GM18909 (cell line): ENCODE results near the gene CTTNBP2.
A peak's percentile ranks its signal among the peaks of the same experiment; 100 is the strongest.

Experiments
- ATAC-seq: cut with Tn5 transposase; IDR thresholded peaks from one replicate; pipeline ENCODE4 v1.9.1; 2021; ENCODE audit warnings: mild to moderate bottlenecking; ENCODE audit not compliant: unreplicated experiment, poor library complexity

Gene CTTNBP2

GRCh38 chr7:117791877-117792780 lies 81.1 kb downstream of the CTTNBP2 start:
- peak; percentile 81 for ATAC-seq

- ATAC-seq = no peak
Observed at GRCh38 chr7:117790731-117791130, 82.5 kb downstream of the CTTNBP2 start.

- ATAC-seq = no peak
Observed at GRCh38 chr7:117790251-117790650, 83.0 kb downstream of the CTTNBP2 start.

GRCh38 chr7:117785431-117785830 lies 87.8 kb downstream of the CTTNBP2 start:
- no peak for ATAC-seq

- peak; percentile 46 for ATAC-seq
Observed at GRCh38 chr7:117784315-117784714, 88.9 kb downstream of the CTTNBP2 start.

GRCh38 chr7:117782761-117783160 lies 90.5 kb downstream of the CTTNBP2 start:
- ATAC-seq = no peak

GRCh38 chr7:117781707-117782106 lies 91.5 kb downstream of the CTTNBP2 start:
- ATAC-seq = no peak

- ATAC-seq = peak; percentile 84
Observed at GRCh38 chr7:117780832-117781231, 92.4 kb downstream of the CTTNBP2 start.

GRCh38 chr7:117777335-117778142 lies 95.7 kb downstream of the CTTNBP2 start:
- ATAC-seq = no peak

GRCh38 chr7:117776224-117776623 lies 97.0 kb downstream of the CTTNBP2 start:
- peak; percentile 36 for ATAC-seq

- ATAC-seq = no peak
Observed at GRCh38 chr7:117775801-117776200, 97.4 kb downstream of the CTTNBP2 start.

- no peak for ATAC-seq
Observed at GRCh38 chr7:117774943-117775342, 98.3 kb downstream of the CTTNBP2 start.

GRCh38 chr7:117772421-117772820 lies 100.8 kb downstream of the CTTNBP2 start:
- ATAC-seq = peak; percentile 33

- ATAC-seq = no peak
Observed at GRCh38 chr7:117771756-117772155, 101.5 kb downstream of the CTTNBP2 start.

- peak; percentile 41 for ATAC-seq
Observed at GRCh38 chr7:117769085-117769484, 104.2 kb downstream of the CTTNBP2 start.

GRCh38 chr7:117767951-117768350 lies 105.3 kb downstream of the CTTNBP2 start:
- no peak for ATAC-seq

GRCh38 chr7:117766913-117767312 lies 106.3 kb downstream of the CTTNBP2 start:
- no peak for ATAC-seq

GRCh38 chr7:117764031-117764430 lies 109.2 kb downstream of the CTTNBP2 start:
- no peak for ATAC-seq

GRCh38 chr7:117762055-117762454 lies 111.2 kb downstream of the CTTNBP2 start:
- ATAC-seq = no peak

- ATAC-seq = no peak
Observed at GRCh38 chr7:117759950-117760640, 113.1 kb downstream of the CTTNBP2 start.

- ATAC-seq = no peak
Observed at GRCh38 chr7:117757440-117757839, 115.8 kb downstream of the CTTNBP2 start.
